Measurements from ENCODE around the gene BCAR3.

BCAR3 gene

DNA sequence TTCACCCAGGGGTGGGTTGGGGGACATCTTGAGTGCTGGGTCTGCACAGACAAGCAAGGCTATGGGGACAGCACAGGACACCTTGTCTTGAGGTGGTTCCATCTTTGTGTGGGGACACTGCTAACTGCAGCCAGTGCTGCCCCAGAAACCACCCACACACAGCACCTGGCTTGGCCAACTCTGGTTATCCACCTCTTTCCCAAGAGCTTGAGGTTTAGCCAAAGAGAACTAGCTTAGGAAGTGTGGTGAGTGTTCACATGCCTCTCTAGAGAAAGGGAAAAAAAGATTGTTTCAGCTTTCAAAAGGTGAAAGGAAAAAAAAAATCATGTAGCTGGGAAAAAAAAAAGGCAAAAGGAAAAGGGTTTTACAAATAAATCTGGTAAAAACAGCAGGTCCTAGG is 32.4 kb downstream of the BCAR3 start:
- Mint-ChIP-seq H3K9me3 (no peaks in the 10 kb centered on the region), H3K4me3 (no peak overlapping the region), H3K27me3 (peaks cover 0 to 10% of the 10 kb centered on the region in 2 donors), H3K36me3 (ENCODE audit: insufficient read depth) (no peaks in the 10 kb centered on the region), H3K4me1 (ENCODE audit: low read depth in 2 of 2) (no peaks in the 10 kb centered on the region), H3K27ac (no peak overlapping the region)
- ATAC-seq (replicated peaks) = no peak
- no peak for DNase-seq

DNA sequence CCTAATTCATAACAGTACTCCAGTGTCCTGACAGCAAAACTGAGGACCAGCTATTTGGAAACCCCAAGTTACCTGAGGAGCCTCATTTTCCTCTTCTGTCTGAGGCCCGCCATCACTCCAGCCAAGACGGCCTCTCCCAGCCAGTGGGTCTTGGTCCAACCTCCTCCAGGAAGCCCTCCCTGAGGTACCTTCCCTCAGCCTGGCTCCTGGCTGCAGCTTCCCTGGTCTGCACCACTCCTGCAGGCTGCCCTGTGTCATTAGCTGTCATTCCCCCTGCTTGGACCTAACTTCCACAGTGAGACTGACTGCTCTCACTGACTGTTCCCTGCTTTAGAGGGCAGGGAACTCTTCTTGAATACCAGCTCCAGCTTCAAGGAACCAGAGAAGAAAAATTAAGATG is 33.0 kb downstream of the BCAR3 start:
- Mint-ChIP-seq H3K9me3 (no peaks in the 10 kb centered on the region), H3K4me1 (ENCODE audit: low read depth in 2 of 2) (no peaks in the 10 kb centered on the region), H3K27me3 (peaks cover 0 to 10% of the 10 kb centered on the region in 2 donors), H3K4me3 (no peak overlapping the region), H3K27ac (peak overlapping the region in 1 of 2 donors; percentile 41), H3K36me3 (ENCODE audit: insufficient read depth) (no peaks in the 10 kb centered on the region)
- no peak for ATAC-seq (replicated peaks)
- no peak for DNase-seq

DNA sequence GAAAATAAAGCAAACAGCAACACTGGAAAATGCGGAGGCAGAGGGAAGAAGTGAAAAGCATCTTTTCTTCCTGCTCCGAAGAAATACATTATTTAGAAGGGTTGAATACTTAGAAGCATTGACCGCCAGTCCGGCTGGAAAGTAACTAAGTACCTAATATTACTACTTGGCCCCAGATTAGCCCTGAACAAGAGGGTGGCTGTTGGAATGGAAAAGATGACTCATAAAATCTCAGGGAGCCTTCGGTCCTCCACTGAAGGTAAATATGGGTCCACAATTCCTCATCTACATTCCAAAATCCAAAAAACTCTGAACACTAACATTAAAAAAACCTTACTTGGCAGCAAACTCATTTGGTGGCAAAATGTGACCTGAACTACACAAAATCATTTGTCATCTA is 40.1 kb downstream of the BCAR3 start:
- Mint-ChIP-seq H3K4me1 (ENCODE audit: low read depth in 2 of 2) (no peaks in the 10 kb centered on the region), H3K4me3 (no peak overlapping the region), H3K9me3 (no peaks in the 10 kb centered on the region), H3K27ac (no peak overlapping the region), H3K27me3 (peaks cover 9 to 10% of the 10 kb centered on the region in 2 donors), H3K36me3 (ENCODE audit: insufficient read depth) (no peaks in the 10 kb centered on the region)
- DNase-seq (no peak), ATAC-seq (replicated peaks) (no peak)

DNA sequence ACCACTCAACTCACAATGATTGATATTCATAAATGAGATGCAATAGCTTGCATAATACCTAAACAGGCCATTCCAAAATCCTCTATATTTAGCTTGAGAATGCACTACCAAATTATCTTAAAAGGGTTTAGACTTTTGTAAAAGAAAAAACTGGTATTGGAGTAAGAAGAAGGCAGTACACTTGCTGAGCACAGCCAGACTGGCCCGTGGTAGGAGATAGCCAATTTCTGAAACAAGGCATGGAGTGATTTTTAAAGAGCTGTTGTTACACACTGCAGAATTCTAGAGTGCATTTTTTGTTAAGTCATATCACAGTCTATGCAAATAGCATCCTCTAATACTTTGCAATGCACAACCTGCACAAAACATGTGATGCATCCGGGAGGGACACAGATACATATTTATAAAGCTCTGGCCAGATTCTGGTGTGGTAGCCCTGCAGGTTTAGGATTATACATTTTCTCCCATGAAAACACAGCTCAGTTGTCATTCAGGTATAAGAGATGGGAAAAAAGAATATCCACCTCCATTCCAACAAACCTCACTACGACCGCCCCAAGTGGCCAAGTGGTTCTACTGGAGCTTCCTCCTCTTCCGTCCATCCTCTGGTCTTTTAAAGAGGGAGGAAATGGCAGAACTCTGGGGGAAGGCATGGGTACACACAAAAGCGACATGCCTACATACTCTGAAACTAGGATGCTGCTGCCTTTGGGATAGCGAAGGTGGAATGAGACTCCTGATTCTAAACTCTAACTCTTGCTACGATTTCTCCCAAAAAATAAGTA is 40.8 kb downstream of the BCAR3 start:
- Mint-ChIP-seq H3K9me3 (no peaks in the 10 kb centered on the region), H3K27me3 (peaks cover 9 to 10% of the 10 kb centered on the region in 2 donors), H3K4me1 (ENCODE audit: low read depth in 2 of 2) (no peaks in the 10 kb centered on the region), H3K27ac (no peak overlapping the region), H3K4me3 (no peak overlapping the region), H3K36me3 (ENCODE audit: insufficient read depth) (no peaks in the 10 kb centered on the region)
- DNase-seq = no peak
- no peak for ATAC-seq (replicated peaks)

DNA sequence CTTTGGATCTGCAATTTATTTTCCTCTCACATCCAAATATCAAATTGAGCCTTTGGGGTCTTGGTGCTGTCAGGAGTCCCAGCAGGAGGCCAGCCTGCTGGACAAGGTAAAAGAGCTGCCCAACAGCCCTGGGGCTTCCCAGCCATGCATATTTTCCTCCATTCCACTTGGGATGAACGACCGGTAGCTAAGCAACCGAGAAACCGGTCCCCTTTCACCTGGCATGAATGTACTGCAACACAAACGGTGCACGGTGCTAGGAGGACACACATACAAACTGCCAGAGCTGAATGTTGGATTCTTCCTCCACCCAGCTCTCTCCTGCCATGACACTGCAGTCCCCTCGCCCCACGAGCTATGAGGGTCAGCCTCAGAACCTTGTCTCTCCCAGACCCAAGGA is 42.7 kb downstream of the BCAR3 start:
- ATAC-seq (replicated peaks) = no peak
- H3K4me1 Mint-ChIP-seq (ENCODE audit: low read depth in 2 of 2) = no peaks in the 10 kb centered on the region
- H3K27ac Mint-ChIP-seq = no peak overlapping the region
- DNase-seq = no peak
- H3K27me3 Mint-ChIP-seq = peaks cover 9 to 10% of the 10 kb centered on the region in 2 donors
- no peak overlapping the region for H3K4me3 Mint-ChIP-seq
- no peaks in the 10 kb centered on the region for H3K9me3 Mint-ChIP-seq
- no peaks in the 10 kb centered on the region for H3K36me3 Mint-ChIP-seq (ENCODE audit: insufficient read depth)

DNA sequence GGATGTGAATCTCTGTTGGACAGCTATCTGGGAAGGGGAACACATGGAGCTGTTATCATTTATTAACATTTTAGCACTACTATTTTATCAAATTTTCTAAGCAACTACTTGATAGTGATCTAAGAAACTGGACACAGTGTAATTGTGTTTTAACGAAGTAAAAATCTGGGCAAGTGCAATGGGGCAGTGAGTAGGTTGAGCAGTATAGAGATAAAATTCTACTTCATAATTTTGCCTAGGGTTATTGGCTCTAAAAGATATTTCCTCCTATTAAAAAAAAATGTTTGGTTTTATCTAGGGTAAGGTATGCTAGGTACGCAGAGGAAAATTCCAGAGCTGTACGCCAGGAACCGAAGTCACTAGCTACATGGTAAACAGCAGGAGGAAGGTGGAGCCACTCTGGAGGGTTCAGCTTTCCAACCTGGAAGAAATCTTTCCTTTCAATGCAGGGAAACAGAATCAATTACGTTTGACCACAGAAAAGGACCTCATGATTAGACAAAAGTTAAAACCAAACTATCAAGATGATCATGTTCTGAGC is 43.3 kb downstream of the BCAR3 start:
- H3K36me3 Mint-ChIP-seq (ENCODE audit: insufficient read depth) = no peaks in the 10 kb centered on the region
- no peak for DNase-seq
- H3K27ac Mint-ChIP-seq = no peak overlapping the region
- H3K27me3 Mint-ChIP-seq = peaks cover 9 to 10% of the 10 kb centered on the region in 2 donors
- ATAC-seq (replicated peaks) = no peak
- no peaks in the 10 kb centered on the region for H3K4me1 Mint-ChIP-seq (ENCODE audit: low read depth in 2 of 2)
- H3K4me3 Mint-ChIP-seq = no peak overlapping the region
- no peaks in the 10 kb centered on the region for H3K9me3 Mint-ChIP-seq

DNA sequence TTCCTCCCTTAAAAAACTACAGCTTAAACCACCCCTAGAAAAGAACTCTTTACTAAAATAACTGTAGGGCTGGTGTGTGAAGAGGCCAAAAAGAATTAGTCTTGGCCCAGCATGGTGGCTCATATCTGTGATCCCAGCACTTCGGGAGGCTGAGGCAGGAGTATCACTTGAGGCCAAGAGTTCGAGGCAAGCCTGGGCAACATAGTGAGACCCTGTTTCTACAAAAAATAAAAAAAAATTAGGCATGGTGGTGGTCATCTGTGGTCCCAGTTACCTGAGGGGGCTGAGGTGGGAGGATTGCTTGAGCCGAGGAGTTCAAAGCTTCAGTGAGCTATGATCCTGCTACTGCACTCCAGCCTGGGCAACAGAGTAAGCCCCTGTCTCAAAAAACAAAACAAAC is 44.9 kb downstream of the BCAR3 start:
- DNase-seq = no peak
- ATAC-seq (replicated peaks) = no peak
- Mint-ChIP-seq H3K4me1 (ENCODE audit: low read depth in 2 of 2) (no peaks in the 10 kb centered on the region), H3K4me3 (no peak overlapping the region), H3K9me3 (no peaks in the 10 kb centered on the region), H3K36me3 (ENCODE audit: insufficient read depth) (no peaks in the 10 kb centered on the region), H3K27me3 (peaks cover 9 to 10% of the 10 kb centered on the region in 2 donors), H3K27ac (no peak overlapping the region)

DNA sequence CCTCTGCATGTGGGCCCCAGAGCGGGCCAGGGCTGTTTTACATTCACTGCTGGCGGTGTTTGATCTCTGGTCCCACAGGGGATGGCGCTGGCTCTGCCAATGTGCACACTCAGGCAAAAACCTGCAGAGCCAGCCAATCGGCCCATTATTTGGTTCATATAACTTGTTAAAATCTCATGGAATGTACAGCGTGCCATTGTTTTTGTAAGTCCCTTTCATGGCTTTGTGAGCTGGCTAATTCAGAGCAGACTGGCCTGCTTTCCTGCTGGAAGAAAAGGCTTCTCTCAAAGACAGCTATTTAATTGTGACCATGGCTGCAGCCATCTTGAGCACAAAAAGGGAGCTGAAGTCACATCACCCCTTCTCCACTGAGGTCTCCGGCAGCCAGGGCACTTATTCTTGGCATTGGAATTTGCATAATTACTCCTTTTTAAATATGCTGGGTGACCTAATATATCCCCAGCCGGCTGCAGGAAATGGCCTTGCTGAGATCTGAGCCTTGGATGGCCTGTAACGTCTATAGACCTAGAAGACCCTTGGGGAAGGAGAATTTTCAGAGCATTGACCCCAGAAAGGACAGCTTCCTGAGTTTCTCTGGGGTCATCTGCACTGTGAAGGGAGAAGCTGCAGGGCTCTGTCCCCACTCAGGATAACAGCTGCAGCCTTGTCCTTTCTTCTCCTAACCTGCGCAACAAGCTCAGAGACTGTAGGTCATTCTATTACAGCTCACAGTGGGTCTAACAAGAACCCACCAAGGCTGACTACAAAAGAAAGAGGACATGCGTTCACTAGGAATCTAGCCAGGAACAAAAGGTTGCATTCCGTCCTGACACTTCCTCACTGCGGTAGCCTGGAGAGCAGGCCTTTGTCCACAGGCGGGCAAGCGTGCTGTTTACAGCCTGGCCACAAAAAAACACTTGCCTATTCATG is 45.8 kb downstream of the BCAR3 start:
- Mint-ChIP-seq H3K4me3 (no peak overlapping the region), H3K4me1 (ENCODE audit: low read depth in 2 of 2) (no peaks in the 10 kb centered on the region), H3K27ac (no peak overlapping the region), H3K36me3 (ENCODE audit: insufficient read depth) (no peaks in the 10 kb centered on the region), H3K9me3 (no peaks in the 10 kb centered on the region), H3K27me3 (peaks cover 9 to 10% of the 10 kb centered on the region in 2 donors)
- no peak for ATAC-seq (replicated peaks)
- no peak for DNase-seq

DNA sequence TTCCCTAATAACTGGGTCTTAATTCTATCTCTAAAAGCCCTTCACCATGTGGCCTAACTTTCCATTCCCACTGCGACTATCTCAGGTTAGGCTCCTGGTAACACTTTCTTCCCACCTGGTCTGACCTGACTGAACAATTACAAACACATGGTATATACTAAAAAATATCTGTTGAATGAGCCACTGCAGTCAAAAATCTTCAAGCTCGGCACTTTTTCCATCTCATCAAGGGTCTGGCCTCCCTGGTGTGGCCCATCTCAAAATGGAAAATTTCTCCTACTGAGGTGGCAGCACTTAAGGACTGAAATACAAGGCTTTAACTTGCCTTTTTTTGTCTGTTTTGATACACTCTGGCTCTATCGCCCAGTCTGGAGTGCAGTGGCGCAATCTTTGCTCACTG is 48.3 kb downstream of the BCAR3 start:
- ATAC-seq (replicated peaks) (no peak), DNase-seq (no peak)
- Mint-ChIP-seq H3K36me3 (ENCODE audit: insufficient read depth) (no peaks in the 10 kb centered on the region), H3K4me1 (ENCODE audit: low read depth in 2 of 2) (no peaks in the 10 kb centered on the region), H3K4me3 (no peak overlapping the region), H3K27me3 (peaks cover 2 to 10% of the 10 kb centered on the region in 2 donors), H3K9me3 (no peaks in the 10 kb centered on the region), H3K27ac (no peak overlapping the region)

DNA sequence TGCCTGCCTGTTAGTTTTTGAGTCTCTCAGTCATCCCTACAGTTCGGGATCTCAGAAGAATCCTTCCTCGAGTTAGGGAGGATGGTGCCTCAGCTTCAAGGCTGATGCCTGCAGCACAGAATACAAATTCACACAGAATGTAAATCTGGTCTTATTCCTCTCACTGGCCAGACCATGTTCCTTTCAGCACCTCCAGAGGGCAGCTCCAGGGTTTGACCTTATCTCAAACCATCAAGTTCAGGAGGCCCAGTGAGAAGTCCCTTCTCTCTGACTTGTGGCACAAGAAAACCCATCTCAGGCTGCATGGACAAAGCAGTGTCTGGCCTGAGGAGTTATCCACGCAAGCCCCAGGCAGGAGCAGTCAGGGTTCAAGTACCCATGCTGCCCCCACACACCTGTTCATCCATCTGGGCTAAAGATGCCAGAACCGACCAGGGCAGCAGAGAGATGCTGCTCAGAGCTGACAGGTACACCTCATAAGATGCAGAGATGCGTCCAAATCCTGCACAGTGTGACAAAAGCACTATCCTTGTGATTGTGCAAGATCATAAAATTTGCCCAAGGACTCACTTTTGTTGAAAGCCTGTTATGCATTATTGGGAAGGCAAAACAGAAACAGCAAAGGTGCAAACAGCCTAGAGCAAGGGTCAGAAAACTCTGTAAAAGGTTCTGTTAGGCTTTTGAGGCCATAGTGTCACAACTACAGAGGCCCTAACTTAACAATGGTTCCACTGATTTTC is 49.8 kb downstream of the BCAR3 start:
- Mint-ChIP-seq H3K4me3 (no peak overlapping the region), H3K9me3 (no peaks in the 10 kb centered on the region), H3K36me3 (ENCODE audit: insufficient read depth) (no peaks in the 10 kb centered on the region), H3K27ac (no peak overlapping the region), H3K4me1 (ENCODE audit: low read depth in 2 of 2) (no peaks in the 10 kb centered on the region), H3K27me3 (peaks cover 0 to 1% of the 10 kb centered on the region in 2 donors)
- ATAC-seq (replicated peaks) (no peak), DNase-seq (no peak)

DNA sequence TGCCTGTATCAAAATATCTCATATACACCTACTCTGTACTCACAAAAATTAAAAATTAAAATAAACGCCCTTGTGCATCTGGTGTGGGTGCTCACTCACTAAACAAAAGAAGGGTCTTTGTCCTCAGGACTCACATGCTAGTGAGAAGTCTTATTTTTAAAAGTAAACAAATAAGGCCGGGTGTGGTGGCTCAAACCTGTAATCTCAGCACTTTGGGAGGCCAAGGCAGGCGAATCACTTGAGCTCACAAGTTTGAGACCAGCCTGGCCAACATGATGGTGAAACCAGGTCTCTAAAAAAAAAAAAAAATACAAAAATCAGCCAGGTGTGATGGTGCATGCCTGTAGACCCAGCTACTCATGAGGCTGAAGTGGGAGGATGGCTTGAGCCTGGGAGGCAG is 51.5 kb downstream of the BCAR3 start:
- Mint-ChIP-seq H3K27me3 (no peaks in the 10 kb centered on the region), H3K4me3 (no peak overlapping the region), H3K9me3 (no peaks in the 10 kb centered on the region), H3K27ac (no peak overlapping the region), H3K36me3 (ENCODE audit: insufficient read depth) (no peaks in the 10 kb centered on the region), H3K4me1 (ENCODE audit: low read depth in 2 of 2) (no peaks in the 10 kb centered on the region)
- ATAC-seq (replicated peaks) (no peak), DNase-seq (no peak)

DNA sequence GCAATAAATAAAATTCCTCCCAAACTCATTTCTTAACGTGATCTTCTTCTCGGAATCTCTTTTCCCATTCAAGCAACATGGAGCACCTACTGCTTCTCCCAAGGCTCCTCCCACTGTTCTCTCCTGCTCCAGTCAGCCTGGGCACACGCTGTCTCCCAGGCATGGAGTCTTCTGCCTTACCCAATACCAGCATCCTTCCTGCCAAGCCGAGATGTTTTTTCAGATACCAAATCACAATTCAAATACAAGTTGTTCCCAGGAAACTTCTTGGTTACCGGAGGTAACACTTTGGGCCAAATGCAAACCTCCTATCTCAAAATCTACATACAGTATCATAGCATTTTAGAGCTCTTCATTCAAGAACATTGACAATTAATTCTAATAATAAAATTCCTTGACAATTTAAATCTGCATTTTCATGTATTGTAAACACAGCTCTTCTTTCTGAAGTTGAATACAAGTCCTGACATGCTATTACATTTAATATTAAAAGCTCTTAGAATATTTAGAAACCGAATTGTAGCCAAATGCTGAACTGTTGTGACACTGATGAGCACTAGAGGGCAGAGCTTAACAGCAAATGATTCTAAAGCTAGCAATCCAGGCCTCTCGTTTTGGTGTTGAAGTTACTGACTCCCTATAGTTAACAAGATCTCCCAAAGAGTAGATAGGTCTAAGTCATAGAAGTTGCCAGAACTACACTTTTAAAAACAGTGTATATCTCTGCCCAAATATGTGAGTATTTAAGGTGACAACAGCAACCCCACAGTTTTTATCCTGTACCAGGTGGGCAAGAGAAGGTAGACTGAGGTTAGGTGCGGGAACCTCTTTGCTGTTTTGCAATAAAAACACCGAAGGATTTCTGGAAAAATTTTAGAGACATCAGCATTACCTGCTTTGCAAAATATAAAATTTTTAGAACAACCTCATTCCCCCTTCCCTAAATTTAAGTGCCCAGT is 52.3 kb downstream of the BCAR3 start:
- no peak overlapping the region for H3K27ac Mint-ChIP-seq
- H3K4me1 Mint-ChIP-seq (ENCODE audit: low read depth in 2 of 2) = no peaks in the 10 kb centered on the region
- H3K36me3 Mint-ChIP-seq (ENCODE audit: insufficient read depth) = no peaks in the 10 kb centered on the region
- peak; percentile 46 to 51 (median 46) for DNase-seq
- ATAC-seq (replicated peaks) = peak; percentile 81
- H3K27me3 Mint-ChIP-seq = no peaks in the 10 kb centered on the region
- H3K4me3 Mint-ChIP-seq = no peak overlapping the region
- H3K9me3 Mint-ChIP-seq = no peaks in the 10 kb centered on the region

Measured in effector memory CD8-positive, alpha-beta T cell (primary cell).